Ovary (tissue), 9 donors: Measurements from ENCODE around the gene ITPR2. TPM values are rescaled to one million over a fixed set of nuclear protein-coding genes. Genes with fewer than 3 reads are reported as not detected.
"Not testable (repeated sequence)": the region's sequence is repeated elsewhere in the genome, so short reads cannot be mapped to it uniquely, and the experiment has no call there.

ENCODE experiments used
- DNase-seq, 5 donors: peaks; one replicate each; pipeline ENCODE4 v3.0.0-alpha.2; 2019 to 2020
- H3K27ac ChIP-seq, 2 donors: fragments of 200-600 bp; one replicate each; pipeline versions ENCODE4 v1.5.1 to v1.8.0; 2019 to 2022
- H3K27me3 ChIP-seq: fragments of 200-600 bp; one replicate; pipeline ENCODE4 v1.8.0; 2022
- H3K36me3 ChIP-seq: fragments of 200-600 bp; sonication (generic); one replicate; pipeline ENCODE4 v1.5.1; 2019
- H3K4me1 ChIP-seq: one replicate; pipeline ENCODE4 v1.8.1; 2013; ENCODE audit warnings: mild to moderate bottlenecking, moderate library complexity; ENCODE audit not compliant: insufficient read depth
- H3K4me3 ChIP-seq: fragments of 200-600 bp; sonication (generic); one replicate; pipeline ENCODE4 v1.5.1; 2017
- H3K9me3 ChIP-seq, 2 donors: fragments of 200-600 bp in 1 of 2; sonication (generic) in 1 of 2; one replicate each; pipeline versions ENCODE4 v1.5.1 to v1.8.1; 2013 to 2019; ENCODE audit warnings: mild to moderate bottlenecking in 1 of 2, moderate library complexity in 1 of 2
- CTCF ChIP-seq, 3 donors: fragments of 450-650 bp in 2 of 3; fragments of 200-600 bp in 1 of 3; IDR thresholded peaks; one replicate each; pipeline versions ENCODE4 v1.5.1 to v1.8.0; 2016 to 2022; ENCODE audit warnings: antibody characterized with exemption in 3 of 3, mild to moderate bottlenecking in 1 of 3
- EP300 ChIP-seq: sonication (generic); formaldehyde crosslinking; IDR thresholded peaks from one replicate; pipeline ENCODE4 v1.6.1; 2017; ENCODE audit warnings: antibody characterized with exemption
- POLR2A ChIP-seq: fragments of 450-650 bp; IDR thresholded peaks from one replicate; pipeline ENCODE4 v1.6.1; 2017; ENCODE audit warnings: antibody characterized with exemption, mild to moderate bottlenecking, moderate library complexity
- WGBS, 3 donors: extraction: QIAGEN DNeasy Blood & Tissue Kit in 1 of 3; methylation state at CpG; one replicate each; pipeline versions ENCODE4 v1.1.5 to v1.1.7; 2013 to 2017; 5-methylcytosine and 5-hydroxymethylcytosine counted together
- intact Hi-C, 4 donors: fragments of 100-400 bp; cut with DNase I; formaldehyde crosslinking; loops; one replicate each; pipeline versions ENCODE4 v1.11.0 to v1.15.1; 2022 to 2023
- polyA plus RNA-seq, 2 donors: library from polyadenylated mRNA; stranded (reverse); fragments of 200-250 nt in 1 of 2; fragments of 350-450 nt in 1 of 2; fragmentation: Illumina TruSeq in 1 of 2; extraction: RNeasy Lipid Tissue Mini Kit (QIAGEN cat#74804) in 1 of 2; gene quantifications; one replicate each; pipeline ENCODE4 v1.2.3, GENCODE V29; 2013 to 2014
- total RNA-seq, 7 donors: library from RNA; depleted of rRNA in 2 of 7; stranded (reverse); fragments of >200 nt in 2 of 7; fragmentation: NEBNext Ultra II Directional in 3 of 7; extraction: Animal tissue kit (Norgen Biotek cat#: 25700) in 3 of 7; gene quantifications; one replicate each; pipeline versions ENCODE4 v1.1.0 to v1.2.4, GENCODE V29; 2016 to 2023
- donor health status: DM: no; HTN: no; CAD: no; lungs with moderate emphysema.
- donor health status: DM: no; HTN: no; CAD: no.
- donor health status: Bipolar disorder and iron deficiency.
- donor health status: DM: yes; HTN: yes; CAD: no.
- donor health status: DM: no; HTN: no; CAD: no.
- donor health status: DM: yes; HTN: yes; CAD: no.

The ITPR2 gene
- total and polyA plus RNA-seq, 9 donors = 5.9 to 51.1 (median 32.9) TPM

GRCh38 chr12:26608273-26608672 lies 224.7 kb downstream of the ITPR2 start:
- no peaks in the 10 kb centered on the region for H3K27me3 ChIP-seq
- no peak for DNase-seq
- H3K9me3 ChIP-seq = no peaks in the 10 kb centered on the region
- 94 to 98% (median 96%) methylated on average over 12 of the region's 12 CpGs for WGBS, 3 donors
- no peak overlapping the region for H3K27ac ChIP-seq
- no peaks in the 10 kb centered on the region for H3K36me3 ChIP-seq
- TF ChIP-seq POLR2A (no peak), EP300 (no peak), CTCF (IDR thresholded peaks at IDR 0.05) (no peak)
- no peak overlapping the region for H3K4me3 ChIP-seq
- intact Hi-C loops = no loop called here
- no peaks in the 10 kb centered on the region for H3K4me1 ChIP-seq

GRCh38 chr12:26606911-26607310 lies 226.1 kb downstream of the ITPR2 start:
- no peaks in the 10 kb centered on the region for H3K4me1 ChIP-seq
- TF ChIP-seq EP300 = no peak
- no peak for TF ChIP-seq POLR2A
- no peak for TF ChIP-seq CTCF (IDR thresholded peaks at IDR 0.05)
- H3K36me3 ChIP-seq = no peaks in the 10 kb centered on the region

GRCh38 chr12:26604813-26605212 lies 228.2 kb downstream of the ITPR2 start:
- H3K27me3 ChIP-seq, DNase-seq, H3K4me1 ChIP-seq, intact Hi-C loops, H3K36me3 ChIP-seq, H3K27ac ChIP-seq, H3K4me3 ChIP-seq, H3K9me3 ChIP-seq: not testable (repeated sequence)
- 96 to 97% (median 96%) methylated on average over 7 of the region's 7 CpGs for WGBS, 3 donors

More at GRCh38 chr12:26606911-26607310, 226.1 kb downstream of the ITPR2 start:
- intact Hi-C loops = no loop called here
- no peak overlapping the region for H3K4me3 ChIP-seq
- no peaks in the 10 kb centered on the region for H3K9me3 ChIP-seq
- no peak overlapping the region for H3K27ac ChIP-seq
- H3K27me3 ChIP-seq = no peaks in the 10 kb centered on the region
- no peak for DNase-seq

GRCh38 chr12:26599096-26599695 lies 233.8 kb downstream of the ITPR2 start:
- no peaks in the 10 kb centered on the region for H3K36me3 ChIP-seq
- intact Hi-C loops = no loop called here
- WGBS, 3 donors = 91 to 93% (median 92%) methylated on average over 7 of the region's 7 CpGs
- no peak for TF ChIP-seq EP300
- TF ChIP-seq POLR2A = no peak
- no peak for DNase-seq
- no peaks in the 10 kb centered on the region for H3K27me3 ChIP-seq
- H3K4me3 ChIP-seq = no peak overlapping the region
- H3K4me1 ChIP-seq = no peaks in the 10 kb centered on the region
- no peak overlapping the region for H3K27ac ChIP-seq
- no peaks in the 10 kb centered on the region for H3K9me3 ChIP-seq

- 51 to 68% (median 62%) methylated on average over 1 of the region's 1 CpG for WGBS, 3 donors
- no peak for DNase-seq
- H3K4me1 ChIP-seq = no peaks in the 10 kb centered on the region
- no peaks in the 10 kb centered on the region for H3K9me3 ChIP-seq
- H3K27ac ChIP-seq = no peak overlapping the region
- no peaks in the 10 kb centered on the region for H3K36me3 ChIP-seq
- intact Hi-C loops = no loop called here
- no peaks in the 10 kb centered on the region for H3K27me3 ChIP-seq
- H3K4me3 ChIP-seq = no peak overlapping the region
- no peak for TF ChIP-seq CTCF (IDR thresholded peaks at IDR 0.05)
- TF ChIP-seq POLR2A = no peak
- TF ChIP-seq EP300 = no peak
Measured at GRCh38 chr12:26595806-26596205, 237.2 kb downstream of the ITPR2 start.
